Gastroesophageal sphincter (tissue), 4 donors: Measurements from ENCODE around the gene EGFLAM. TPM values are rescaled to one million over a fixed set of nuclear protein-coding genes. Genes with fewer than 3 reads are reported as not detected.

ENCODE experiments used
- ATAC-seq: fragments of 150-250 bp; one replicate; pipeline ENCODE4 v1.9.1; 2016; ENCODE audit warnings: mild to moderate bottlenecking, moderate library complexity
- H3K27ac ChIP-seq, 4 donors: fragments of 200-600 bp; sonication (generic) in 3 of 4; 1 replicate in 3 of 4; 2 replicates in 1 of 4; pipeline ENCODE4 v1.5.1; 2016 to 2019
- H3K27me3 ChIP-seq: fragments of 200-600 bp; sonication (generic); one replicate; pipeline ENCODE4 v1.5.1; 2019
- H3K36me3 ChIP-seq, 2 donors: fragments of 200-600 bp; sonication (generic); one replicate each; pipeline ENCODE4 v1.5.1; 2019; ENCODE audit warnings: control low read depth in 1 of 2
- H3K4me1 ChIP-seq, 3 donors: fragments of 200-600 bp; sonication (generic); 1 replicate in 2 of 3; 2 replicates in 1 of 3; pipeline ENCODE4 v1.5.1; 2016 to 2019; ENCODE audit warnings: control low read depth in 2 of 3
- H3K4me3 ChIP-seq, 2 donors: fragments of 200-600 bp; sonication (generic); one replicate each; pipeline ENCODE4 v1.5.1; 2019; ENCODE audit warnings: mild to moderate bottlenecking in 1 of 2, moderate library complexity in 1 of 2
- H3K9me3 ChIP-seq, 3 donors: fragments of 200-600 bp; sonication (generic); one replicate each; pipeline ENCODE4 v1.5.1; 2017 to 2019; ENCODE audit warnings: control low read depth in 2 of 3
- CTCF ChIP-seq, 4 experiments: fragments of 200-600 bp in 2 of 4; fragments of 450-650 bp in 2 of 4; sonication (generic) in 1 of 4; IDR thresholded peaks; one replicate each; pipeline ENCODE4 v1.5.1; 2017 to 2019; ENCODE audit warnings: antibody characterized with exemption in 4 of 4, mild to moderate bottlenecking in 2 of 4, moderate library complexity in 2 of 4
- EP300 ChIP-seq: sonication (generic); formaldehyde crosslinking; IDR thresholded peaks from one replicate; pipeline ENCODE4 v1.6.1; 2017; ENCODE audit warnings: antibody characterized with exemption, mild to moderate bottlenecking
- POLR2A ChIP-seq, 2 donors: fragments of 450-650 bp; IDR thresholded peaks; one replicate each; pipeline ENCODE4 v1.6.1; 2017; ENCODE audit warnings: antibody characterized with exemption in 2 of 2, mild to moderate bottlenecking in 2 of 2, moderate library complexity in 1 of 2
- POLR2AphosphoS5 ChIP-seq: sonication (generic); formaldehyde crosslinking; IDR thresholded peaks from one replicate; pipeline ENCODE4 v1.6.1; 2017; ENCODE audit warnings: antibody characterized with exemption
- WGBS, 2 donors: methylation state at CpG; one replicate each; pipeline ENCODE4 v1.1.5; 2018; ENCODE audit warnings: low coverage in 1 of 2; 5-methylcytosine and 5-hydroxymethylcytosine counted together
- total RNA-seq, 4 donors: library from RNA; depleted of rRNA; stranded (reverse); fragments of >200 nt; gene quantifications; one replicate each; pipeline ENCODE4 v1.1.0, GENCODE V29; 2016

EGFLAM gene
- total RNA-seq, 4 donors from 2014 or later: 4.8 to 8.3 (median 7.7) TPM

DNA sequence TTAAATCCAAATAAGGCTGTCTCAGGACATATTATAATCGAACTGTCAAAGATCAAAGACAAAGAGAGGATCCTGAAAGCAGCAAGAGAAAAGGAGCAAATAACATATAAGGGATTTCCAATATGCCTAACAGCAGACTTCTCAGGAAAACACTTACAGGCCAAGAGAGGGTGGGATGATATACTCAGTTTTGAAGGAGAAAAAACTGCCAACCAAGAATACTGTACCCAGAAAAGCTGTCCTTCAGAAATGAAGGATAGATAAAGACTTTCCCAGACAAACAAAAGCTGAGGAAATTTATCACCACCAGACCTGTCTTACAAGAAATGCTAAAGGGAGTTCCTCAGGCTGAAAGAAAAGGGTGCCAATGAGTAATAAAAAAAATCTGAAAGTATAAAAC is 16.0 kb downstream of the EGFLAM start:
- Histone ChIP-seq H3K4me1 (no peaks in the 10 kb centered on the region), H3K27me3 (peaks cover 7% of the 10 kb centered on the region), H3K27ac (no peak overlapping the region), H3K9me3 (peaks cover 0 to 33% (median 0%) of the 10 kb centered on the region in 3 donors), H3K36me3 (no peaks in the 10 kb centered on the region), H3K4me3 (no peak overlapping the region)
- ATAC-seq: no peak
- TF ChIP-seq POLR2AphosphoS5: no peak
- no peak for TF ChIP-seq CTCF (IDR thresholded peaks at IDR 0.05)
- no peak for TF ChIP-seq EP300
- no peak for TF ChIP-seq POLR2A (IDR thresholded peaks at IDR 0.05)
- 84% methylated on average over 1 of the region's 1 CpG; no CpG with 5 or more reads in 1 of the 2 donors for WGBS, 2 donors

DNA sequence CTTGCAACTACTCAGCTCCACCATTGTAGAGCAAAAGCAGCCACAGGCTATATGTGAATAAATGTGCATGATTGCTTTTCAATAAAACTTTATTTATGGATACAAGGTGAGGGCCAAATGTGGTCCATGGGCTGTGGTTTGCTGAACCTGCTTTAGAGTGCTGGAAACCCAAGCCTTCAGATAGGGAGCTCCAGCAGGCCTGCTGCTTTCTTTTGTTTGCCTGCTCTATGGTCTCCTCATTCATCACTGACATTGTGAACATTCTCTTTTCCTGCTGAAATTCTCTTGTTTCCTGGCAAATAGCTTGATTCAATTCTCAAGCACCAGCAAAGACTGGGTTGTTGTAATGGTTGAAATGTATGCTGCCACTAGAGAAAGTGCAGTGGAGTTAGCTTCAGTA is 26.0 kb downstream of the EGFLAM start:
- Histone ChIP-seq H3K27ac (no peak overlapping the region), H3K4me3 (no peak overlapping the region)

DNA sequence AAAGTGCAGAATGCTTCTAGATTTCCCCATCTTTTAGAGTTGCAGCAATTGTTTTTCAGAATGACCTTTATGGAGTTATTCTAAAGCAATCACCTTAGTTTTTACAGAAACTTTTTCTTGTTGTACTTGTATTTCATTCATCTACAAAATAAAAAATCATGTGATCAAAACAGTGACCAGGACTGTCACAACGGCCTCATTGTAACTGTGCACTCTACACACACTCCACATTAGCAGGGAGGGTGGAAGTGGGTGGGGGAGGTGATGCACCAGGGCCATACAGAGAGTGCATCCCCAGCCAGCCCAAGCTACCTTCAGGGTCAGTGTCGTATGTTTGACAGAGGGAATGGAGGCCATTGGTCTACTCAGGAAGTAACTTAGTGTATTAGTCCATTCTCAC is 26.9 kb downstream of the EGFLAM start:
- no peaks in the 10 kb centered on the region for H3K9me3 ChIP-seq
- no peaks in the 10 kb centered on the region for H3K36me3 ChIP-seq
- no peak for TF ChIP-seq POLR2A (IDR thresholded peaks at IDR 0.05)
- ATAC-seq: no peak
- H3K4me3 ChIP-seq: no peak overlapping the region
- H3K27ac ChIP-seq: no peak overlapping the region
- 69% methylated on average over 2 of the region's 2 CpGs; no CpG with 5 or more reads in 1 of the 2 donors for WGBS, 2 donors
- no peaks in the 10 kb centered on the region for H3K4me1 ChIP-seq
- no peaks in the 10 kb centered on the region for H3K27me3 ChIP-seq

More for the DNA sequence above, 26.0 kb downstream of the EGFLAM start:
- Histone ChIP-seq H3K27me3 (no peaks in the 10 kb centered on the region), H3K36me3 (no peaks in the 10 kb centered on the region), H3K4me1 (no peaks in the 10 kb centered on the region), H3K9me3 (no peaks in the 10 kb centered on the region)
- no peak for ATAC-seq
- no peak for TF ChIP-seq POLR2A (IDR thresholded peaks at IDR 0.05)
- TF ChIP-seq EP300: no peak
- no peak for TF ChIP-seq CTCF (IDR thresholded peaks at IDR 0.05)
- no peak for TF ChIP-seq POLR2AphosphoS5

GRCh38 chr5:38286002-38286401 is 27.6 kb downstream of the EGFLAM start:
- no peak for ATAC-seq
- Histone ChIP-seq H3K9me3 (no peaks in the 10 kb centered on the region), H3K27me3 (no peaks in the 10 kb centered on the region), H3K4me1 (no peaks in the 10 kb centered on the region), H3K36me3 (no peaks in the 10 kb centered on the region), H3K27ac (no peak overlapping the region), H3K4me3 (no peak overlapping the region)
- WGBS, 2 donors: 67 to 85% methylated on average over 3 to 4 of the region's 4 CpGs
- TF ChIP-seq EP300 (no peak), POLR2A (IDR thresholded peaks at IDR 0.05) (no peak), CTCF (IDR thresholded peaks at IDR 0.05) (no peak), POLR2AphosphoS5 (no peak)

- WGBS, 2 donors: 88 to 96% methylated on average over 1 to 2 of the region's 2 CpGs
- H3K4me3 ChIP-seq: no peak overlapping the region
- no peaks in the 10 kb centered on the region for H3K9me3 ChIP-seq
- no peaks in the 10 kb centered on the region for H3K27me3 ChIP-seq
- no peaks in the 10 kb centered on the region for H3K4me1 ChIP-seq
- ATAC-seq: no peak
- no peaks in the 10 kb centered on the region for H3K36me3 ChIP-seq
- TF ChIP-seq EP300: no peak
- no peak for TF ChIP-seq POLR2AphosphoS5
- TF ChIP-seq CTCF (IDR thresholded peaks at IDR 0.05): no peak
- no peak for TF ChIP-seq POLR2A (IDR thresholded peaks at IDR 0.05)
- H3K27ac ChIP-seq: no peak overlapping the region
Observed at GRCh38 chr5:38287124-38287523, 28.8 kb downstream of the EGFLAM start.
